IMR-90 (cell line): ENCODE results near the gene RFT1. TPM values are rescaled to one million over a fixed set of nuclear protein-coding genes. Genes with fewer than 3 reads are reported as not detected.

Experiments
- ATAC-seq: fragments of 200-7000 bp; cut with Tn5 transposase; 2 replicates; pipeline ENCODE4 v1.9.1; 2020; ENCODE audit warnings: low read depth, mild to moderate bottlenecking, moderate library complexity
- BruUV-seq: library from RNA; stranded (reverse); fragments of 400-500 nt; replicated peaks from 2 replicates; lab custom pipeline; 2021; lab: Mats Ljungman, UMichigan
- CTCF ChIA-PET: fragments of 300-600 bp; formaldehyde crosslinking; extraction: SDS; loops from one replicate; lab custom pipeline; 2021; ENCODE audit warnings: antibody characterized with exemption; lab: Yijun Ruan, JAX
- POLR2A ChIA-PET: fragments of 300-600 bp; sonication (Branson Sonifier 250); formaldehyde crosslinking; loops from one replicate; lab custom pipeline; 2022; ENCODE audit warnings: antibody characterized with exemption; ENCODE audit not compliant: unreplicated experiment; lab: Charles Lee
- DNase-seq: peaks from one replicate; pipeline ENCODE4 v3.0.0; 2013
- H2AFZ ChIP-seq: replicated peaks from 2 replicates; pipeline ENCODE3; 2013; ENCODE audit warnings: low read length, mild to moderate bottlenecking; ENCODE audit not compliant: poor library complexity
- H2AK5ac ChIP-seq: 2 replicates; pipeline ENCODE4 v1.6.1; 2013; ENCODE audit warnings: low read depth, low read length, inconsistent platforms
- H2AK9ac ChIP-seq: replicated peaks from 2 replicates; pipeline ENCODE3; 2013; ENCODE audit warnings: mild to moderate bottlenecking, low read depth, low read length, moderate library complexity; ENCODE audit not compliant: poor library complexity
- H2BK120ac ChIP-seq: 2 replicates; pipeline ENCODE4 v1.6.1; 2013; ENCODE audit warnings: low read depth, low read length, inconsistent platforms
- H2BK15ac ChIP-seq: 3 replicates; pipeline ENCODE4 v1.6.1; 2013; ENCODE audit warnings: low read depth, low read length, inconsistent platforms
- H2BK20ac ChIP-seq: 2 replicates; pipeline ENCODE4 v1.6.1; 2013; ENCODE audit warnings: low read depth, mild to moderate bottlenecking, inconsistent platforms, low read length, moderate library complexity
- H2BK5ac ChIP-seq: 2 replicates; pipeline ENCODE4 v1.6.1; 2013; ENCODE audit warnings: mild to moderate bottlenecking, low read depth, low read length, inconsistent platforms; ENCODE audit not compliant: poor library complexity, severe bottlenecking
- H3K14ac ChIP-seq: replicated peaks from 2 replicates; pipeline ENCODE4 v1.6.1; 2013; ENCODE audit warnings: low read depth, low read length, inconsistent platforms
- H3K18ac ChIP-seq: 2 replicates; pipeline ENCODE4 v1.6.1; 2013; ENCODE audit warnings: low read depth, low read length, control low read depth
- H3K23ac ChIP-seq: 2 replicates; pipeline ENCODE4 v1.6.1; 2013; ENCODE audit warnings: low read depth, low read length, inconsistent platforms
- H3K27ac ChIP-seq: 2 replicates; pipeline ENCODE4 v1.5.1; 2013; ENCODE audit warnings: mild to moderate bottlenecking, control low read depth, low read length; ENCODE audit not compliant: insufficient read depth
- H3K27me3 ChIP-seq: 2 replicates; pipeline ENCODE4 v1.6.1; 2013; ENCODE audit warnings: low read length; ENCODE audit not compliant: control insufficient read depth, insufficient read depth
- H3K36me3 ChIP-seq: 2 replicates; pipeline ENCODE4 v1.6.1; 2013; ENCODE audit warnings: low read length, mixed read lengths; ENCODE audit not compliant: control insufficient read depth, insufficient read depth
- H3K4ac ChIP-seq: 2 replicates; pipeline ENCODE4 v1.6.1; 2013; ENCODE audit warnings: low read depth, low read length, inconsistent platforms
- H3K4me1 ChIP-seq: 2 replicates; pipeline ENCODE4 v1.6.1; 2013; ENCODE audit warnings: low read length, mixed read lengths; ENCODE audit not compliant: control insufficient read depth, insufficient read depth
- H3K4me2 ChIP-seq: 2 replicates; pipeline ENCODE4 v1.6.1; 2013; ENCODE audit warnings: low read depth, mild to moderate bottlenecking, control low read depth, low read length, moderate library complexity
- H3K4me3 ChIP-seq: 2 replicates; pipeline ENCODE4 v1.5.1; 2013; ENCODE audit warnings: low read depth, mild to moderate bottlenecking, control low read depth, low read length, moderate library complexity; ENCODE audit not compliant: insufficient read depth
- H3K56ac ChIP-seq: 2 replicates; pipeline ENCODE4 v1.6.1; 2013; ENCODE audit warnings: low read length, inconsistent platforms; ENCODE audit not compliant: insufficient read depth; ENCODE audit errors: extremely low read depth
- H3K79me1 ChIP-seq, 2 experiments: 2 replicates each; pipeline ENCODE4 v1.6.1; 2013; ENCODE audit warnings: low read length in 2 of 2, inconsistent platforms in 1 of 2, low read depth in 1 of 2
- H3K9ac ChIP-seq: 2 replicates; pipeline ENCODE4 v1.6.1; 2013; ENCODE audit warnings: low read depth, low read length, control low read depth
- H3K9me1 ChIP-seq: 2 replicates; pipeline ENCODE4 v1.6.1; 2013; ENCODE audit warnings: low read length, inconsistent platforms; ENCODE audit not compliant: insufficient read depth
- H3K9me3 ChIP-seq: 2 replicates; pipeline ENCODE4 v1.6.1; 2013; ENCODE audit warnings: low read length; ENCODE audit not compliant: control insufficient read depth, insufficient read depth
- H4K20me1 ChIP-seq: 2 replicates; pipeline ENCODE4 v1.6.1; 2013; ENCODE audit warnings: low read length, inconsistent platforms; ENCODE audit not compliant: insufficient read depth
- H4K5ac ChIP-seq: 2 replicates; pipeline ENCODE4 v1.6.1; 2013; ENCODE audit warnings: mild to moderate bottlenecking, low read depth, low read length, control low read depth
- H4K8ac ChIP-seq, 2 experiments: 2 replicates each; pipeline ENCODE4 v1.6.1; 2013; ENCODE audit warnings: low read depth in 2 of 2, low read length in 2 of 2, control low read depth in 1 of 2, inconsistent platforms in 1 of 2
- H4K91ac ChIP-seq: 2 replicates; pipeline ENCODE4 v1.6.1; 2013; ENCODE audit warnings: low read depth, low read length, inconsistent platforms; ENCODE audit not compliant: insufficient read depth
- BHLHE40 ChIP-seq: fragments of 150-350 bp; IDR thresholded peaks from 2 replicates; pipeline ENCODE4 v1.6.1; 2016; ENCODE audit warnings: mild to moderate bottlenecking, low read depth, low read length
- CEBPB ChIP-seq: IDR thresholded peaks from 2 replicates; pipeline ENCODE4 v1.6.1; 2012; ENCODE audit warnings: low read depth, low read length, improper control_type of control experiment
- FOS ChIP-seq: fragments of 150-350 bp; IDR thresholded peaks from 2 replicates; pipeline ENCODE4 v1.6.1; 2016; ENCODE audit warnings: low read depth, low read length
- MXI1 ChIP-seq: IDR thresholded peaks from 2 replicates; pipeline ENCODE4 v1.6.1; 2012; ENCODE audit warnings: low read depth, mild to moderate bottlenecking, low read length, moderate library complexity, borderline replicate concordance
- NFE2L2 ChIP-seq: fragments of 150-350 bp; IDR thresholded peaks from 2 replicates; pipeline ENCODE4 v1.6.1; 2016; ENCODE audit warnings: low read depth, mild to moderate bottlenecking, low read length
- POLR2A ChIP-seq: IDR thresholded peaks from 2 replicates; pipeline ENCODE4 v1.6.1; 2012; ENCODE audit warnings: mild to moderate bottlenecking, low read depth, low read length
- RCOR1 ChIP-seq: IDR thresholded peaks from 2 replicates; pipeline ENCODE4 v1.6.1; 2012; ENCODE audit warnings: mild to moderate bottlenecking, low read length, improper control_type of control experiment; ENCODE audit not compliant: insufficient replicate concordance
- RFX5 ChIP-seq: IDR thresholded peaks from 2 replicates; pipeline ENCODE4 v1.8.0; 2012; ENCODE audit warnings: low read depth, mild to moderate bottlenecking, low read length, moderate library complexity
- SMC3 ChIP-seq: fragments of 150-350 bp; IDR thresholded peaks from 2 replicates; pipeline ENCODE4 v1.6.1; 2016; ENCODE audit warnings: low read depth, mild to moderate bottlenecking, antibody characterized with exemption, low read length, moderate library complexity
- WGBS, 2 experiments: methylation state at CpG; one replicate each; pipeline versions ENCODE4 v1.1.5 to v1.1.7; 2013; ENCODE audit warnings: missing lambda C conversion rate in 2 of 2; ENCODE audit not compliant: insufficient read length in 1 of 2; ENCODE audit errors: extremely low coverage in 2 of 2; 5-methylcytosine and 5-hydroxymethylcytosine counted together
- dilution Hi-C: fragments of 300-500 bp; cut with HindIII; formaldehyde crosslinking; loops from one replicate; pipeline ENCODE4 v1.14.3; 2018; ENCODE audit warnings: low sequenced_read_pairs; ENCODE audit not compliant: unreplicated experiment
- in situ Hi-C: fragments of 300-500 bp; cut with MboI; formaldehyde crosslinking; loops from 3 replicates; pipeline ENCODE4 v1.14.3; 2019; ENCODE audit warnings: low sequenced_read_pairs, inconsistent platforms, mixed read lengths
- intact Hi-C: fragments of 100-400 bp; cut with micrococcal nuclease; formaldehyde crosslinking; loops from 2 replicates; pipeline ENCODE4 v1.10.0; 2022
- polyA plus RNA-seq, 3 experiments: library from polyadenylated mRNA; depleted of rRNA; stranded (reverse); fragments of >200 nt; gene quantifications; 2 replicates each; pipeline ENCODE4 v1.2.3, GENCODE V29; 2012; ENCODE audit warnings: low replicate concordance in 1 of 3
- total RNA-seq: library from RNA; depleted of rRNA; stranded (reverse); fragments of >200 nt; gene quantifications from 2 replicates; pipeline ENCODE4 v1.2.3, GENCODE V29; 2012
- TF ChIP-seq, protein P1 (sequence below): fragments of 150-350 bp; IDR thresholded peaks from 2 replicates; pipeline ENCODE4 v1.6.1; 2017; ENCODE audit warnings: mild to moderate bottlenecking, antibody characterized with exemption, low read length, low read depth
- TF ChIP-seq, protein P2 (sequence below): fragments of 150-350 bp; IDR thresholded peaks from 2 replicates; pipeline ENCODE4 v1.6.1; 2016; ENCODE audit warnings: low read depth, mild to moderate bottlenecking, low read length, moderate library complexity, borderline replicate concordance

RFT1 gene
- total and polyA plus RNA-seq, 2 of the 4 experiments (the other 2 are of a cell fraction): 14.5 to 23.5 TPM

GRCh38 chr3:53126601-53127000, 3.6 kb downstream of the RFT1 start:
- Histone ChIP-seq H3K14ac (no peak overlapping the region), H4K91ac (no peak overlapping the region)
- POLR2A ChIA-PET: no interaction called here

More at GRCh38 chr3:53126601-53127000, 3.6 kb downstream of the RFT1 start:
- dilution Hi-C loops: no loop called here
- intact Hi-C loops: no loop called here
- H3K9me3 ChIP-seq: no peaks in the 10 kb centered on the region
- peaks cover 19 to 30% of the 10 kb centered on the region in 2 experiments for H3K79me1 ChIP-seq
- no peak overlapping the region for H3K4me2 ChIP-seq
- H3K36me3 ChIP-seq: peaks cover 28% of the 10 kb centered on the region
- H3K27me3 ChIP-seq: no peaks in the 10 kb centered on the region
- ATAC-seq: no peak
- H2BK20ac ChIP-seq: no peak overlapping the region
- H2AK5ac ChIP-seq: no peak overlapping the region
- no CpG with 5 or more reads among the region's 2 CpGs for WGBS, 2 experiments
- no TSS peak for BruUV-seq
- in situ Hi-C loops: no loop called here
- TF ChIP-seq, protein P1, sequence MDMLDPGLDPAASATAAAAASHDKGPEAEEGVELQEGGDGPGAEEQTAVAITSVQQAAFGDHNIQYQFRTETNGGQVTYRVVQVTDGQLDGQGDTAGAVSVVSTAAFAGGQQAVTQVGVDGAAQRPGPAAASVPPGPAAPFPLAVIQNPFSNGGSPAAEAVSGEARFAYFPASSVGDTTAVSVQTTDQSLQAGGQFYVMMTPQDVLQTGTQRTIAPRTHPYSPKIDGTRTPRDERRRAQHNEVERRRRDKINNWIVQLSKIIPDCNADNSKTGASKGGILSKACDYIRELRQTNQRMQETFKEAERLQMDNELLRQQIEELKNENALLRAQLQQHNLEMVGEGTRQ: no peak
- TF ChIP-seq BHLHE40 (no peak), CEBPB (no peak), RCOR1 (no peak), NFE2L2 (no peak), MXI1 (no peak), SMC3 (no peak), RFX5 (no peak), FOS (no peak), POLR2A (no peak)
- TF ChIP-seq, protein P2, sequence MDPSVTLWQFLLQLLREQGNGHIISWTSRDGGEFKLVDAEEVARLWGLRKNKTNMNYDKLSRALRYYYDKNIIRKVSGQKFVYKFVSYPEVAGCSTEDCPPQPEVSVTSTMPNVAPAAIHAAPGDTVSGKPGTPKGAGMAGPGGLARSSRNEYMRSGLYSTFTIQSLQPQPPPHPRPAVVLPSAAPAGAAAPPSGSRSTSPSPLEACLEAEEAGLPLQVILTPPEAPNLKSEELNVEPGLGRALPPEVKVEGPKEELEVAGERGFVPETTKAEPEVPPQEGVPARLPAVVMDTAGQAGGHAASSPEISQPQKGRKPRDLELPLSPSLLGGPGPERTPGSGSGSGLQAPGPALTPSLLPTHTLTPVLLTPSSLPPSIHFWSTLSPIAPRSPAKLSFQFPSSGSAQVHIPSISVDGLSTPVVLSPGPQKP: no peak
- no peak overlapping the region for H4K5ac ChIP-seq
- H2BK15ac ChIP-seq: no peak overlapping the region
- H3K27ac ChIP-seq: no peak overlapping the region
- peaks cover 6% of the 10 kb centered on the region for H3K4me1 ChIP-seq
- H4K8ac ChIP-seq: no peak overlapping the region
- H2AK9ac ChIP-seq: no peak overlapping the region
- CTCF ChIA-PET: no interaction called here
- H3K4me3 ChIP-seq: no peak overlapping the region
- no peak overlapping the region for H2BK5ac ChIP-seq
- H3K9ac ChIP-seq: no peak overlapping the region
- H2BK120ac ChIP-seq: no peak overlapping the region
- no peak overlapping the region for H3K18ac ChIP-seq
- H4K20me1 ChIP-seq: no peaks in the 10 kb centered on the region
- no peak overlapping the region for H3K4ac ChIP-seq
- no peak for DNase-seq
- H3K23ac ChIP-seq: no peak overlapping the region
- no peak overlapping the region for H3K56ac ChIP-seq
- peaks cover 7% of the 10 kb centered on the region for H3K9me1 ChIP-seq
- no peak overlapping the region for H2AFZ ChIP-seq
